Measurements from ENCODE around the gene EXOC6B. TPM values are rescaled to one million over a fixed set of nuclear protein-coding genes. Genes with fewer than 3 reads are reported as not detected.
"Not testable (repeated sequence)": the region's sequence is repeated elsewhere in the genome, so short reads cannot be mapped to it uniquely, and the experiment has no call there.

Gene EXOC6B
- total RNA-seq, 1 donor = 9.0 TPM

- Histone ChIP-seq H3K27me3 (ENCODE audit: insufficient read depth, low read length) (no peaks in the 10 kb centered on the region), H3K4me1 (ENCODE audit: insufficient read depth, low read length) (no peaks in the 10 kb centered on the region), H3K4me3 (ENCODE audit: low read length) (no peak overlapping the region), H3K9me3 (ENCODE audit: low read depth, low read length) (no peaks in the 10 kb centered on the region)
Observed at GRCh38 chr2:72574886-72575285, 250.9 kb downstream of the EXOC6B start.

GRCh38 chr2:72573232-72573631 lies 252.6 kb downstream of the EXOC6B start:
- Histone ChIP-seq H3K9me3 (ENCODE audit: low read depth, low read length) (no peaks in the 10 kb centered on the region), H3K27me3 (ENCODE audit: insufficient read depth, low read length) (no peaks in the 10 kb centered on the region), H3K4me1 (ENCODE audit: insufficient read depth, low read length) (no peaks in the 10 kb centered on the region), H3K4me3 (ENCODE audit: low read length) (no peak overlapping the region)

GRCh38 chr2:72572501-72572900 lies 253.3 kb downstream of the EXOC6B start:
- Histone ChIP-seq H3K4me3 (ENCODE audit: low read length) (no peak overlapping the region), H3K4me1 (ENCODE audit: insufficient read depth, low read length) (no peaks in the 10 kb centered on the region), H3K27me3 (ENCODE audit: insufficient read depth, low read length) (no peaks in the 10 kb centered on the region)

GRCh38 chr2:72570413-72570812 lies 255.4 kb downstream of the EXOC6B start:
- Histone ChIP-seq H3K9me3 (ENCODE audit: low read depth, low read length) (no peaks in the 10 kb centered on the region), H3K4me3 (ENCODE audit: low read length) (no peak overlapping the region), H3K4me1 (ENCODE audit: insufficient read depth, low read length) (no peaks in the 10 kb centered on the region)

More at GRCh38 chr2:72572501-72572900, 253.3 kb downstream of the EXOC6B start:
- H3K9me3 ChIP-seq (ENCODE audit: low read depth, low read length) = no peaks in the 10 kb centered on the region

GRCh38 chr2:72562451-72563153 lies 263.2 kb downstream of the EXOC6B start:
- H3K27me3 ChIP-seq (ENCODE audit: insufficient read depth, low read length) = no peaks in the 10 kb centered on the region
- H3K4me1 ChIP-seq (ENCODE audit: insufficient read depth, low read length) = no peaks in the 10 kb centered on the region
- no peak overlapping the region for H3K4me3 ChIP-seq (ENCODE audit: low read length)
- H3K9me3 ChIP-seq (ENCODE audit: low read depth, low read length) = no peaks in the 10 kb centered on the region

More at GRCh38 chr2:72570413-72570812, 255.4 kb downstream of the EXOC6B start:
- no peaks in the 10 kb centered on the region for H3K27me3 ChIP-seq (ENCODE audit: insufficient read depth, low read length)

- Histone ChIP-seq H3K27me3 (ENCODE audit: insufficient read depth, low read length) (no peaks in the 10 kb centered on the region), H3K4me1 (ENCODE audit: insufficient read depth, low read length) (no peaks in the 10 kb centered on the region), H3K9me3 (ENCODE audit: low read depth, low read length) (no peaks in the 10 kb centered on the region), H3K4me3 (ENCODE audit: low read length) (no peak overlapping the region)
Observed at GRCh38 chr2:72561621-72562318, 264.1 kb downstream of the EXOC6B start.

- Histone ChIP-seq H3K4me1 (ENCODE audit: insufficient read depth, low read length) (no peaks in the 10 kb centered on the region), H3K27me3 (ENCODE audit: insufficient read depth, low read length) (no peaks in the 10 kb centered on the region), H3K9me3 (ENCODE audit: low read depth, low read length) (no peaks in the 10 kb centered on the region), H3K4me3 (ENCODE audit: low read length) (no peak overlapping the region)
Observed at GRCh38 chr2:72555943-72556342, 269.9 kb downstream of the EXOC6B start.

GRCh38 chr2:72555363-72555762 lies 270.5 kb downstream of the EXOC6B start:
- H3K9me3 ChIP-seq (ENCODE audit: low read depth, low read length); H3K4me1 ChIP-seq (ENCODE audit: insufficient read depth, low read length); H3K4me3 ChIP-seq (ENCODE audit: low read length); H3K27me3 ChIP-seq (ENCODE audit: insufficient read depth, low read length): not testable (repeated sequence)

GRCh38 chr2:72554910-72555309 lies 270.9 kb downstream of the EXOC6B start:
- H3K4me1 ChIP-seq (ENCODE audit: insufficient read depth, low read length); H3K4me3 ChIP-seq (ENCODE audit: low read length); H3K9me3 ChIP-seq (ENCODE audit: low read depth, low read length); H3K27me3 ChIP-seq (ENCODE audit: insufficient read depth, low read length): not testable (repeated sequence)

- Histone ChIP-seq H3K4me3 (ENCODE audit: low read length) (no peak overlapping the region), H3K4me1 (ENCODE audit: insufficient read depth, low read length) (no peaks in the 10 kb centered on the region), H3K9me3 (ENCODE audit: low read depth, low read length) (no peaks in the 10 kb centered on the region), H3K27me3 (ENCODE audit: insufficient read depth, low read length) (no peaks in the 10 kb centered on the region)
Observed at GRCh38 chr2:72554381-72554780, 271.5 kb downstream of the EXOC6B start.

GRCh38 chr2:72548081-72548764 lies 277.6 kb downstream of the EXOC6B start:
- Histone ChIP-seq H3K9me3 (ENCODE audit: low read depth, low read length) (no peaks in the 10 kb centered on the region), H3K4me1 (ENCODE audit: insufficient read depth, low read length) (no peaks in the 10 kb centered on the region), H3K27me3 (ENCODE audit: insufficient read depth, low read length) (no peaks in the 10 kb centered on the region), H3K4me3 (ENCODE audit: low read length) (no peak overlapping the region)

GRCh38 chr2:72545790-72546189 lies 280.0 kb downstream of the EXOC6B start:
- no peaks in the 10 kb centered on the region for H3K4me1 ChIP-seq (ENCODE audit: insufficient read depth, low read length)
- no peaks in the 10 kb centered on the region for H3K27me3 ChIP-seq (ENCODE audit: insufficient read depth, low read length)
- H3K9me3 ChIP-seq (ENCODE audit: low read depth, low read length) = no peaks in the 10 kb centered on the region
- no peak overlapping the region for H3K4me3 ChIP-seq (ENCODE audit: low read length)

GRCh38 chr2:72544554-72544953 lies 281.3 kb downstream of the EXOC6B start:
- Histone ChIP-seq H3K27me3 (ENCODE audit: insufficient read depth, low read length) (no peaks in the 10 kb centered on the region), H3K4me3 (ENCODE audit: low read length) (no peak overlapping the region), H3K9me3 (ENCODE audit: low read depth, low read length) (no peaks in the 10 kb centered on the region), H3K4me1 (ENCODE audit: insufficient read depth, low read length) (no peaks in the 10 kb centered on the region)

- no peaks in the 10 kb centered on the region for H3K9me3 ChIP-seq (ENCODE audit: low read depth, low read length)
- H3K27me3 ChIP-seq (ENCODE audit: insufficient read depth, low read length) = no peaks in the 10 kb centered on the region
- H3K4me1 ChIP-seq (ENCODE audit: insufficient read depth, low read length) = no peaks in the 10 kb centered on the region
- no peak overlapping the region for H3K4me3 ChIP-seq (ENCODE audit: low read length)
Observed at GRCh38 chr2:72543497-72544216, 282.2 kb downstream of the EXOC6B start.

- no peaks in the 10 kb centered on the region for H3K4me1 ChIP-seq (ENCODE audit: insufficient read depth, low read length)
- H3K9me3 ChIP-seq (ENCODE audit: low read depth, low read length) = no peaks in the 10 kb centered on the region
- no peaks in the 10 kb centered on the region for H3K27me3 ChIP-seq (ENCODE audit: insufficient read depth, low read length)
- H3K4me3 ChIP-seq (ENCODE audit: low read length) = no peak overlapping the region
Observed at GRCh38 chr2:72539071-72539552, 286.7 kb downstream of the EXOC6B start.

Data from mononuclear cell (primary cell).